ENCODE data around the gene ACER3. TPM values are rescaled to one million over a fixed set of nuclear protein-coding genes. Genes with fewer than 3 reads are reported as not detected.

ACER3 gene
- total RNA-seq, 4 donors from 2014 or later, result 20.5 to 30.6 (median 23.0) TPM

GRCh38 chr11:76863196-76863777 lies 2.6 kb downstream of the ACER3 start:
- no peak overlapping the region for H3K4me3 ChIP-seq

GRCh38 chr11:76872959-76873827 lies 12.5 kb downstream of the ACER3 start:
- H3K36me3 ChIP-seq, result peaks cover 0 to 19% (median 0%) of the 10 kb centered on the region in 3 donors
- H3K27ac ChIP-seq, result no peak overlapping the region
- H3K4me3 ChIP-seq, result no peak overlapping the region
- TF ChIP-seq CTCF (IDR thresholded peaks at IDR 0.05) (no peak), POLR2A (IDR thresholded peaks at IDR 0.05) (no peak), EP300 (IDR thresholded peaks at IDR 0.05) (no peak)
- H3K9me3 ChIP-seq, result no peaks in the 10 kb centered on the region
- no peaks in the 10 kb centered on the region for H3K4me1 ChIP-seq
- WGBS, 2 donors, result 97 to 98% methylated on average over 6 of the region's 6 CpGs
- H3K27me3 ChIP-seq, result no peaks in the 10 kb centered on the region
- DNase-seq (ENCODE audit: low spot score in 2 of 2), result no peak

More at GRCh38 chr11:76863196-76863777, 2.6 kb downstream of the ACER3 start:
- Histone ChIP-seq H3K4me1 (peaks cover 0 to 37% (median 10%) of the 10 kb centered on the region in 4 donors), H3K36me3 (peaks cover 0 to 6% (median 0%) of the 10 kb centered on the region in 3 donors), H3K9me3 (no peaks in the 10 kb centered on the region), H3K27ac (no peak overlapping the region), H3K27me3 (no peaks in the 10 kb centered on the region)
- WGBS, 2 donors, result 72 to 81% methylated on average over 3 of the region's 3 CpGs
- no peak for DNase-seq (ENCODE audit: low spot score in 2 of 2)
- TF ChIP-seq EP300 (IDR thresholded peaks at IDR 0.05) (peak in 1 of 2 donors; percentile 55), CTCF (IDR thresholded peaks at IDR 0.05) (no peak)

- H3K4me1 ChIP-seq, result peaks cover 0 to 15% (median 7%) of the 10 kb centered on the region in 4 donors
- DNase-seq (ENCODE audit: low spot score in 2 of 2), result no peak
- WGBS, 2 donors, result 95 to 96% methylated on average over 2 of the region's 2 CpGs
- no peaks in the 10 kb centered on the region for H3K9me3 ChIP-seq
- no peaks in the 10 kb centered on the region for H3K27me3 ChIP-seq
- no peak overlapping the region for H3K27ac ChIP-seq
- no peak for TF ChIP-seq POLR2A (IDR thresholded peaks at IDR 0.05)
- no peak for TF ChIP-seq CTCF (IDR thresholded peaks at IDR 0.05)
- TF ChIP-seq EP300 (IDR thresholded peaks at IDR 0.05), result no peak
- H3K36me3 ChIP-seq, result no peaks in the 10 kb centered on the region
- no peak overlapping the region for H3K4me3 ChIP-seq
Measured at GRCh38 chr11:76878014-76878413, 17.3 kb downstream of the ACER3 start.

- no peak overlapping the region for H3K4me3 ChIP-seq
- peak overlapping the region in 2 of 4 donors; percentile 29 to 60 for H3K27ac ChIP-seq
- peaks cover 0 to 30% (median 14%) of the 10 kb centered on the region in 4 donors for H3K4me1 ChIP-seq
- H3K36me3 ChIP-seq, result no peaks in the 10 kb centered on the region
- DNase-seq (ENCODE audit: low spot score in 2 of 2), result no peak
- WGBS, 2 donors, result 22 to 27% methylated on average over 2 of the region's 2 CpGs
- no peak for TF ChIP-seq POLR2A (IDR thresholded peaks at IDR 0.05)
- no peak for TF ChIP-seq EP300 (IDR thresholded peaks at IDR 0.05)
- TF ChIP-seq CTCF (IDR thresholded peaks at IDR 0.05), result no peak
- no peaks in the 10 kb centered on the region for H3K27me3 ChIP-seq
- no peaks in the 10 kb centered on the region for H3K9me3 ChIP-seq
Measured at GRCh38 chr11:76880314-76880713, 19.6 kb downstream of the ACER3 start.

- WGBS, 2 donors, result 98 to 100% methylated on average over 4 of the region's 4 CpGs
- H3K27ac ChIP-seq, result peak overlapping the region in 2 of 4 donors; percentile 29 to 60
- peaks cover 0 to 36% (median 17%) of the 10 kb centered on the region in 4 donors for H3K4me1 ChIP-seq
- no peaks in the 10 kb centered on the region for H3K27me3 ChIP-seq
- TF ChIP-seq POLR2A (IDR thresholded peaks at IDR 0.05) (no peak), EP300 (IDR thresholded peaks at IDR 0.05) (no peak), CTCF (IDR thresholded peaks at IDR 0.05) (no peak)
- no peaks in the 10 kb centered on the region for H3K36me3 ChIP-seq
- H3K9me3 ChIP-seq, result no peaks in the 10 kb centered on the region
- no peak overlapping the region for H3K4me3 ChIP-seq
- DNase-seq (ENCODE audit: low spot score in 2 of 2), result no peak
Measured at GRCh38 chr11:76880956-76881355, 20.2 kb downstream of the ACER3 start.
